GM18873 (cell line): ENCODE measurements around the gene OPA3.

Experiments
- ATAC-seq: cut with Tn5 transposase; IDR thresholded peaks from one replicate; pipeline ENCODE4 v1.9.1; 2021; ENCODE audit warnings: mild to moderate bottlenecking, moderate library complexity, moderate number of reproducible peaks; ENCODE audit not compliant: unreplicated experiment, low FRiP score

Gene OPA3

DNA sequence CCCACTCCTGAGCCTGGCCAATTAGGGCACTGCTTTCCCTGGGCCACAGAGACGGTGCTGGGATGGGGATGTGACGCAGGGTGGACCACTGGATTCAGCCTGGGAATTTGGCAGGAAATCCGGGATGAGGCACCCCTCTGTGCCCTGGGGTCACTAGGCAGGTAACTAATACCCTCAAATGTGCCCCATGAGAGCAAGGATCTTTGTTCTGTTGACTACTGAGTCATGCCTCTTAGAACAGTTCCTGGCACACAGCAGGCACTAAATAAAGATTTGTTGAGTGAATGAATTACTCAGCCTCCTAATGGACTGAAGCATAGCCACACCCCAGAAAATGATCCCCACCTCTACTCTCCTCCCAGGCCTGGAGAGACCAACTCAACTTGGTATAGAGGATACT, 15.9 kb downstream of the OPA3 start:
- no peak for ATAC-seq

DNA sequence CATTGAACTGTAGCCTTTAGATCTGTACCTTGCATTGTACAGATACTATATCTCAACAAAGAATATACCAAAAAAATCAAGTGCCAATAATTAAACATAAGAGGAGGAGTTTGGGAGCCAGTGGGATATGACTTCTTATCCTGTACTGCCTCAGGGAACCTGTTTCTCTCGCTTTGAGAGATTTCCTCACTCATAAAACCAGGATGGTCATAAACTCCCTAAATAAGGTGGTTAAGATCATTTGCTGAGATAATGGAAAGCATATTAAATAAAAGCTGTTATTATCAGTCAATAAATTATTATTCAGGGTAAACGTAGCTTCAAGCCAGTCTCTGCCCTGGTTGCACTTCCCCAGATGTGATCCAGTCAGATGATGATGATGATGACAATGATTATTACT, 17.0 kb downstream of the OPA3 start:
- no peak for ATAC-seq

DNA sequence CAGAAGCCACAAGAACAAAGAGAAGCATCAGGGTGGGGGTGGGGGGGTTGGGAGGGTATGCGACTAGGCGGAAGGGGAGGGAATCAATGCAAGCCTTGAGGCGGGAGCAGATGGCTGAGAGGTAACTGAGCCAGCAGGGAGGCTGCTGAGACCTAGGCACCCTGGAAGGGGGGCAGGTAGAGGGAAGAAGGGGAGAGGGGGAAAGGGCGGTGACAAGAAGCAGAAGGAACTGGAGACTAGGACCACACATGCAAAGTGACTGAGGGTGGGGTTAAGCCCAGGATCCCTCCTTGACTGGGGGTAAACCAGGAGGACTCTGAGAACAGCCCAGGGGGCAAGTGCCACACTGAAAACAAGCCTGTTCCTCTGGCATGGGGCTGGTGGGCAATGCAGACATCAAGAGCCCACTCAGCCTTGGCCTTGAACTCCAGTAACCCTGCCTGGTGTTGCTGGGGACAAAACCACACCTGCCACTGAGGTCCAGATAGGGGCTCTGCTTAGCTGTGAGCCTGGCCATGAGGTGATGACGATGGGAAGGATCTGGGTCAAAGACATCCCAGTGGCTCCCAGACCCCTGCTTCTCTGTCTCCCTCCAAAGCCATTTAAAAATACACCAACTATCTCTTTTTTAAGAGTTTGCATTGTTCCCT, 20.3 kb downstream of the OPA3 start:
- no peak for ATAC-seq

- no peak for ATAC-seq
These were observed 23.9 kb downstream of the OPA3 start for GRCh38 chr19:45560686-45561085.

DNA sequence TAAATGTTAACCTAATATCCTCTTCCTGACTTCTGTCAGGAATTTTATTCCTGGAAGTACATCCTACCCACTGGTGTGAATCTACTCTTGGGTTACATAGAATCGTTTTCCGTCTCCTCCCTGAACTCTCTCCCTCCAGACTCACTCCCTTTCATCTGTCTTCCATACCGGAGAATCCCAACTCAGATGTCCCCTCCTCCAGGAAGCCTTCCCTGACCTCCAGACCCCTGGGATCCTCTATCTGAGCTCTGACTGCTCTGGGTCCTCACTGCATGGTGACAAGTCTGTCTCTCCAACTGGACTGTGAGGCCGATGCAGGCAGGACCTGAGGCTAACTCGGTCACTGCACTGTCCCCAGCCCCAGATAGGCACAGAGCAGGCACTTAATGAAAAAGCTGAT, 24.6 kb downstream of the OPA3 start:
- ATAC-seq = no peak

DNA sequence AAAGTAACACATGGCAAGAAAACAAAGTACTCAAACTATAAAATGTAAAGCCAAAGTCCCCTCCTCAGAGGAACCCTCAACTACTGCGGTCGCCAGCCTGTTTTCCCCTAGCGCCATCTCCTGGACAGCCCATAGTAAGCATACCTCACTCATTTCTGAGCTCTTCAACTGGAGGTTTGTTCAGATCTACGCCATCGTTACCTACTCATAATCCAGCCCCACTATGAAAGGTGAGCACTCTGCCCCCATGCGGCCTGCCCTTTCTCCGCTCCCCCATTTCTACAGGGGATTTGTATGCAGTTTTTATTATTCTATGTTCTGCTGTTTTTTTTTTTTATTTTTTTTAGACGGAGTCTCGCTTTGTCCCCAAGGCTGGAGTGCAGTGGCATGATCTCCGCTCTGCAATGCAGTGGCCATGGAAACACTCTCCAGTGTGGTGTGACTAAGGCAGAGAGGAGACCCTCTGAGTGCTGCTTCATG, 26.2 kb downstream of the OPA3 start:
- ATAC-seq = no peak

GRCh38 chr19:45556835-45557234, 27.8 kb downstream of the OPA3 start:
- ATAC-seq = no peak

DNA sequence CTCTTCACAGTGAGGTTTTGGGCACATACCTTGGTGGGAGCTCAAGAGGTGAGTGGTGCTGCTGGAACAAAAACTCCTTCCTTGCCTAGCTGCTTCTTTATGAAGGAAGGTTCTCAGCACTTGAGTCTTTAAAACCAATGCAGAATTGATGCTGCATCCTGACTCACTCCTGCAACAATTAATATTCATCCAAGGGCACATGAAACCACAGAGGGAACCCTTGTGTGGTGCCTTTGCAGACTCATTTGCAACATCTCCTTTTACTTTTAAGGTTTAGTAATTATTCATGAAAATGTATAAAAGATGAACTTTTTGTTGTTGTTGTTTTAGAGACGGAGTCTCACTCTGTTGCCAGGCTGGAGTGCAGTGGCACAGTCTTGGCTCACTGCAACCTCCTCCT, 30.1 kb downstream of the OPA3 start:
- ATAC-seq = no peak

DNA sequence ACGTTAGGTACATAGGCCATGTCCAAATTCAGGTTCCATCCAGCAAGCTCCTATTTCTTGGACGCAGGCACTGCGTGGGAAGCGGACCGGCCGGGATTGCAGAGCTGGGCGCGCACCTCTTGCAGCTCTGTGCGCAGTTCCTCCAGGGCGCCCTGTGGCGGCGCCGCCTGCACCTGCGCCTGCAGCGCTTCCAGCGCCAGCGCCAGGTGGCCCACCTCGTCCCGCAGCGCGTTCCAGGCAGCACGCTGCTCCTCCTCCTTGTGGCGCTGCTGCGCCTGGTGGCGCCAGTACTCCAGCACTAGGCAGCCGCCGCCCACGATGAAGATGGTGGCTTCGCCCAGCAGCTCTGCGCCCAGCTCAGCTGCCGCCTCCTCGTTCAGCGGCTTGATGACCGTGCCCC, 31.1 kb downstream of the OPA3 start:
- no peak for ATAC-seq

GRCh38 chr19:45547965-45548609, 36.5 kb downstream of the OPA3 start:
- no peak for ATAC-seq

DNA sequence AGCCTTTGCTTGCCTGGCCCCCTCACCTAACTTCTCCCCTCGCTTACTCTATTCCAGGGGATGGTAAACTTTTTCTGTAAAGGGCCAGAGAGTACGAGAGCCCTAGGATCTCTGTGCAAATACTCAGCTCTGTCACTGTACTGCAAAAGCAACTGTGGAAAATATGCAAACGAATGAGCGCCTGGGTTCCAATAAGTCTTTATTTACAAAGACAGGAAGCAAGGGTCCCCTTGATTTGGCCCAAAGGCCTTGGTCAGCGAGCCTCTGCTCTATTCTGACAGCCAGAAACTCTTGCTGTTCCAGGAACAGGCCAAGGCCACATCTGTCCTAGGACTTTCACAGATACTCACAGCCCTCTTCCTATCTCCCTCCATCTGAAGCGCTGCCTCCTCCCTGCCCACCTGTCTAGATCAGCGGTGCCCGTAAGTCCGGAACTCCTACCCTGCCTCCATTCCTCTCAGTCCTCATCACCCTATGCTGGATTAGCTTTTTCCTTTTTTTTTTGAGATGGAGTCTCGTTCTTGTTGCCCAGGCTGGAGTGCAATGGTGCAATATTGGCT, 37.3 kb downstream of the OPA3 start:
- no peak for ATAC-seq

DNA sequence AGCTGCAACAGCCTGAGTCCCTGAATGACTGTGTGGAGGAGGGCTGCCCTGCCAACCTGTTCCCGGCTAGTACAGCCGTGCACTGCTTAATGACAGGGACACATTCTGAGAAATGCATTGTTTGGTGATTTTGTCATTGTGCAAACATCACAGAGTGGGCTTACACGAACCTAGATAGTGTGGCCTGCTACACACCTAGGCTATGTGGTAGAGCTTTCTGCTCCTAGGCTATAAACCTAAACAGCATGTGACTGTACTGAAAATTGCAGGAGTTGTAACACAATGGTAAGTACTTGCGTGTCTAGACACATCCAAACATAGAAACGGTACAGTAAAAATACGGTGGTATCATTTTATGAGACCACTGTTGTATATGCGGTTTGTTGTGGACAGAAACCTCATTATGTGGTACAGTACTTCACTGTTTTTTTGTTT, 42.4 kb downstream of the OPA3 start:
- no peak for ATAC-seq

GRCh38 chr19:45539459-45539858, 45.1 kb downstream of the OPA3 start:
- no peak for ATAC-seq

- ATAC-seq = no peak
These were observed 53.3 kb downstream of the OPA3 start for GRCh38 chr19:45531349-45531748.

GRCh38 chr19:45529420-45529785, 55.2 kb downstream of the OPA3 start:
- ATAC-seq = no peak

DNA sequence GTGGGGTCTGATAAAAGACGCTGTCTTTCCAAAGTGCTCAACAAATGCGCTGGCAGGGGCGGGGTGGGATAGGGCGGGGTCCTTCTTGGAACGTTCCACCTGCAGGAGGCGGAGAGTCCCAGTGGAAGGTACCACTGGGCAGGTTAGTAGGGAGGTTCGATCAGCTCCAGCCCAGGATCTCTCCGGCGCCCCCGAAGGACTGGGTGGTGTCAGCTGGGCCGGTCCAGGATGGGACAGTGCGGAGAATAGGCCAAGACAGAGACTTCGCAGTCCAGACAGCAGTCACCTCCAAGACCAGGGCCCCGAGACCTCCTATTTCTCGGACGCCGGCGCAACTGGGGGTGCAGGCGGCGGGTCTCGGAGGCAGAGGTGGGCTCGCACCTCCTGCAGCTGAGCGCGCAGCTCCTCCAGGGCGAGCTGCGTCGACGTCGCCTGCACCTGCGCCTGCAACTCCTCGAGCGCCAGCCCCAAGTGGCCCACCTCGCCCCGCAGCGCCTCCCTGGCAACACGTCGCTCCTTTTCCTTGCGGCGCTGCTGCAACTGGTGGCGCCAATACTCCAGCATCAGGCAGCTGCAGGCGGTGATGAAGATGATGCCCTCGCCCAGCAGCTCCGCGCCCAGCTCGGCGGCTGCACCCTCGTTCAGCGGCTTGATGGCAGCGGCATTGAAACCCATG, 55.7 kb downstream of the OPA3 start:
- no peak for ATAC-seq

DNA sequence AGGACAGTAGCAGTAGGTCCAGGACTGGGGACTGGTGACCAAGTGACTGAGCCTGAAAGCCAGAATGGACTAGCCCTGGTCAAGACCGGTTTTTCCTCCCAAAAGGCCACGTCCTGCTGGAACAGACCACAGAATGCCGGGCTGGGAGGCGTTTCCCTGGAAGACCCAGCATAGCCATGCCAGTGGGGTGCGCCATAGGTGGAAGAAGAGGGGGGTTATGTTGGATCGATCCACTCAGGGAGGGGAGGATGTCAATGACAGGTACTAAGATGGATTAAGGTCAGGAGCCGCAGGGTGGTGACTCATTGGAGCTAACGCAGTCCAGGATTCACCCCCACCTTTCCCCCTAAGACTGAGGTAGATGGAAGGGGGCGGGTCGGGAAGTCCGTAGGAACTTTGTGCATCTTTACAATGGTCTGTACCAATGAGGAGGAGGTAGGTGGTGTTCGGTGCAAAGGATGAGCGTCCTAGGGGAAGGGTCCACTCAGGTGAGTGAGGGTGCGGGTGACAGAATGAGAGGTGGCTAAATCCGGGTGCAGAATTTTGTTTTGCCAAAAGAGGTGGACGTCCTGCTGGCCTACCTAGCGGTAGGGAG, 56.4 kb downstream of the OPA3 start:
- no peak for ATAC-seq

GRCh38 chr19:45527731-45528130, 56.9 kb downstream of the OPA3 start:
- no peak for ATAC-seq

DNA sequence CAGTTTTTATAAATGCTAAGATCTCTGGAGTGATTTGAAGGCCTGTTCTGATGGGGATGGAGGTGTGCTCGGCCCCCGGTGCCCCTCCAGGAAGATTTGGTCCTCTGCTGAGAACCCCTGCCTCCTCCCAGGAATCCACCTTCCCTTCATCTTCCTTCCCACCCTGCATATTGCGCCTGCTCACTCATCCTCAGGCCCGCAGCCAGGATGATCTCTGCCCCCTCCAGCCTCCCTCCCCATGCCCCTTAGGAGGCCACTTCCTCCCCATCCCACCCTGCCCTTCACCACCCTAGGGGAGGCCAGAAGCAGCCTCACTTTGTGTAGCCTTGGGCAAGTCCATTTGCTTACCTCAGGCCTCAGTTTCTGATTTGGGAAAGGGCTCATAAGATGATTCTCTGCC, 57.6 kb downstream of the OPA3 start:
- ATAC-seq = no peak

GRCh38 chr19:45526143-45526542, 58.5 kb downstream of the OPA3 start:
- no peak for ATAC-seq

GRCh38 chr19:45524575-45525129, 60.0 kb downstream of the OPA3 start:
- ATAC-seq = no peak
